ENCODE results near the gene ARHGEF11.

DNA sequence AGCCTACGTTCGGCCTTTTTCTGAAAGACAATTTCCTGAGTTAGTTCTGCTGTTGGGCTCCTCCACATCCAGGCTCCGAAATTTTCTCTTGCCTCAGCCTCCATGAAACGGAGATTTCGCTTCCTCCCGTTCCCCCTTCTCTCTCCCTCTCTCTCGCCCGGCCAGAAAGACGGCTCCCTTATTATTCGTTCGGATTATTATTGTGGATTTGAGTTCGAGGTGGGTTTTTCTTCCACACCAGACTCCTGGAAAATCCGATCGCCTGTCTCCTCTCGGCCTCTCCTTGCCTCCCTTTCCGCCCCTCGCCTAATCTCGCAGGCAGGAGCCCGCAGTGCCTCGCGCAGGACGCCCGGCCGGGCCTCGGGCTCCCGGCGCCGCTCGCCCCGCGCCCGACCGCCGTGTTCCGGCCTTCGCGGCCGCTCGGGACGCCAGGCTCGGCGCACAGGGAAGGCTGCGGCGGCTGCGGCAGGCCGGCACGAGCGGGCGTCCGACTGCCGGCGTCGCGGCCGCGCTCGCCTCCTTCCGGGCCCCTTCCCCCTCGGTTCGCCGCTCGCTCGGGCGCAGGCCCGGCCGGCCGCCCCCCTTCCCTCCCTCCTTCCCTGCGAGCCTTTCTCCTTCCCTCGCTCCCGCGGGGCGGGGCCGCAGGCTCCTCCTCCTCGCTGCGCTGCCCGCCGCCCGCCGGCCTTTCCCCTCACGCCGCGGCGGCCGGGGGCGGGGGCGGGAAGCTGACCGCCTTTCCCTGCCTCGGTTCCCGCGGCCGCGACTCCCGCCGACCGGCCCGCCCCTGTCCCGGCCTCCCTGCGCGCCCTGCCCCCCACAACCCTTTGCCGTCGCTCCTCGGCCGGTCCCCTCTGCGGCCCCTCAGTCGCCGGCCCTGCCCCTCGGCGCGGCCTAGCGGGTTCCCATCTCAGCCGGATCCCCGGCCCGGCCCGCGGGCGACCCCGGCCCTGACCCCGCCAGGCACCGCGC, at the start of gene ARHGEF11:
- TF ChIP-seq, protein P1, sequence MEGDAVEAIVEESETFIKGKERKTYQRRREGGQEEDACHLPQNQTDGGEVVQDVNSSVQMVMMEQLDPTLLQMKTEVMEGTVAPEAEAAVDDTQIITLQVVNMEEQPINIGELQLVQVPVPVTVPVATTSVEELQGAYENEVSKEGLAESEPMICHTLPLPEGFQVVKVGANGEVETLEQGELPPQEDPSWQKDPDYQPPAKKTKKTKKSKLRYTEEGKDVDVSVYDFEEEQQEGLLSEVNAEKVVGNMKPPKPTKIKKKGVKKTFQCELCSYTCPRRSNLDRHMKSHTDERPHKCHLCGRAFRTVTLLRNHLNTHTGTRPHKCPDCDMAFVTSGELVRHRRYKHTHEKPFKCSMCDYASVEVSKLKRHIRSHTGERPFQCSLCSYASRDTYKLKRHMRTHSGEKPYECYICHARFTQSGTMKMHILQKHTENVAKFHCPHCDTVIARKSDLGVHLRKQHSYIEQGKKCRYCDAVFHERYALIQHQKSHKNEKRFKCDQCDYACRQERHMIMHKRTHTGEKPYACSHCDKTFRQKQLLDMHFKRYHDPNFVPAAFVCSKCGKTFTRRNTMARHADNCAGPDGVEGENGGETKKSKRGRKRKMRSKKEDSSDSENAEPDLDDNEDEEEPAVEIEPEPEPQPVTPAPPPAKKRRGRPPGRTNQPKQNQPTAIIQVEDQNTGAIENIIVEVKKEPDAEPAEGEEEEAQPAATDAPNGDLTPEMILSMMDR (conservative IDR thresholded peaks at IDR 0.05; ENCODE audit: low read length), result no peak
- no peak for TF ChIP-seq EZH2phosphoT487 (IDR thresholded peaks at IDR 0.05; ENCODE audit: borderline replicate concordance)
